Stomach (tissue), 4 donors: ENCODE data around the gene CDKN1A.

Experiments
- CTCF ChIP-seq, 7 experiments: fragments of 450-650 bp in 4 of 7; fragments of 200-600 bp in 3 of 7; sonication (generic) in 3 of 7; IDR thresholded peaks; one replicate each; pipeline ENCODE4 v1.5.1; 2016 to 2019; ENCODE audit warnings: antibody characterized with exemption in 7 of 7, control low read depth in 2 of 7, mild to moderate bottlenecking in 1 of 7
- POLR2A ChIP-seq, 4 donors: fragments of 450-650 bp; IDR thresholded peaks; one replicate each; pipeline ENCODE4 v1.6.1; 2016; ENCODE audit warnings: antibody characterized with exemption in 4 of 4, control low read depth in 2 of 4, mild to moderate bottlenecking in 1 of 4, moderate library complexity in 1 of 4

GRCh38 chr6:36728289-36729160 lies 50.0 kb downstream of the CDKN1A start:
- TF ChIP-seq CTCF (IDR thresholded peaks at IDR 0.05): no peak
- TF ChIP-seq POLR2A (IDR thresholded peaks at IDR 0.05): no peak
